ENCODE data around the gene SLC30A2. TPM values are rescaled to one million over a fixed set of nuclear protein-coding genes. Genes with fewer than 3 reads are reported as not detected.

Gene SLC30A2
- total and polyA plus RNA-seq, 2 of the 13 experiments (the other 11 are each of a cell fraction or from before 2014, with no cell fraction given), result not detected

DNA sequence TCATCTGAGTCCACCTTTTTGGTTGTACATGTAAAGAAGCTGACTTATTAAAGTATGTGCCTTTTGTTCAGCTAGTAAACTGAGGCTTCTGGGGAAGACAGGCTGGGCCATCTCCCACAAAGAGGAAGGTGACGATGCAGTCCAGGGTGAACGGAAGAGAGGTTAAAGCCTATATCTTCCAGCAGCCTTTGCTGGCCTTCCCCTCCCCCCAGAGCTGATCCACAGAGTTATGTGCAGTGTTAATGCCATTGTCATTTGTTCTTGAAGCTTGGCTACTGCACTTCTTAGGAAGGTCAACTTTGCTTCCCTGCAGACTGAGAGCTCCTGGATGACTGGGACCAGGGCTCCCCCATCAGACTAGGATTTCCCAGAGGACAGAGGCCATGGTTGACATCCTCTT is 2.2 kb downstream of the SLC30A2 start (continued):
- no peak for TF ChIP-seq FOXK2 (IDR thresholded peaks at IDR 0.05)
- no peak for TF ChIP-seq KAT8 (CRISPR knock-in tag; IDR thresholded peaks at IDR 0.05)

DNA sequence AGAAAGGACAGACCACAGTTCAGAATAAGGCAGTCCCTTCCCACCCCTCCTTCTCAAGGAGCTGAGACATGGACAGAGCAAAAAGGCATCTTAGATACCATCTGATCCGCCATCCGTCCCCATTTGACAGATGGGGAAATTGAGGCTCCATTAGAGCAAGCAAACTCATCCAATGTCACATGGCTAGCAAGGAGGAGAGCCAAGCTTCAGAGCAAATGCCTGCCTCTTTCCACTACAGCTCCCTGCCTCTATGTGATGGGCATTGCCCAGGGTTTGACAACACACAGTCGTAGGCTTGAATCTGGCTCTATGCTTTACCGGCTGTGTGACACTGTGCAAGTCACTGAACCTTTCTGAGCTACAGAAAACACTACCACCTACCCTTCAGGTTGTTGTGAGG is 3.9 kb downstream of the SLC30A2 start:
- Histone ChIP-seq H3K27me3 (ENCODE audit: control insufficient read depth in 1 of 2, insufficient read depth in 2 of 2, low read length in 2 of 2) (peaks cover 20 to 76% of the 10 kb centered on the region in 2 experiments), H3K4me1 (ENCODE audit: insufficient read depth, low read length) (peaks cover 10% of the 10 kb centered on the region; the same call in 1 of the 2 replicates), H2AFZ (ENCODE audit: low read length) (no peak overlapping the region), H3K9ac (ENCODE audit: insufficient read depth, low read depth, low read length) (no peak overlapping the region), H3K79me2 (ENCODE audit: insufficient read depth, low read length) (no peaks in the 10 kb centered on the region), H3K4me2 (ENCODE audit: low read depth, low read length) (no peak overlapping the region), H4K20me1 (ENCODE audit: insufficient read depth, low read length) (no peaks in the 10 kb centered on the region), H3K9me3 (ENCODE audit: low read length) (no peaks in the 10 kb centered on the region), H3K36me3 (replicated peaks in 1 of 2; ENCODE audit: control insufficient read depth in 1 of 2, insufficient read depth in 2 of 2, low read length in 2 of 2) (no peaks in the 10 kb centered on the region), H3K27ac (ENCODE audit: extremely low read length, insufficient read depth, low read length) (no peak overlapping the region), H3K4me3 (replicated peaks in 1 of 3; ENCODE audit: insufficient read depth in 1 of 3, low read depth in 2 of 3, low read length in 3 of 3) (no peak overlapping the region)
- BruUV-seq (replicated peaks), result no TSS peak
- CTCF ChIA-PET (ENCODE audit: low intra/inter-chr PET ratio, low total read pairs), result no interaction called here
- FAIRE-seq, result no peak
- ATAC-seq, result no peak
- 16% methylated on average over 3 of the region's 4 CpGs for WGBS (ENCODE audit: low lambda C conversion rate)
- DNase-seq (ENCODE audit: low spot score), result no peak
- POLR2A ChIA-PET, result no interaction called here
- intact Hi-C loops (cut with micrococcal nuclease; ENCODE audit: unreplicated experiment), result no loop called here
- in situ Hi-C loops (cut with HindIII; ENCODE audit: extremely low pct_ligation_motif_present, low pct_unique_long_range_greater_than_20kb), result no loop called here
- TF ChIP-seq CREBL2 (CRISPR knock-in tag; IDR thresholded peaks at IDR 0.05; ENCODE audit: borderline replicate concordance) (no peak), ARNT (IDR thresholded peaks at IDR 0.05) (no peak), RXRB (CRISPR knock-in tag; IDR thresholded peaks at IDR 0.05; ENCODE audit: borderline replicate concordance) (no peak), NFKB2 (CRISPR knock-in tag; IDR thresholded peaks at IDR 0.05; ENCODE audit: borderline replicate concordance) (no peak), ZNF703 (CRISPR knock-in tag; IDR thresholded peaks at IDR 0.05; ENCODE audit: borderline replicate concordance) (no peak), POLR2A (IDR thresholded peaks at IDR 0.05; ENCODE audit: insufficient read depth in 1 of 2, low read depth in 2 of 2, low read length in 2 of 2) (no peak), ZNF510 (CRISPR knock-in tag; IDR thresholded peaks at IDR 0.05; ENCODE audit: low read depth) (no peak), JDP2 (CRISPR knock-in tag; IDR thresholded peaks at IDR 0.05; ENCODE audit: borderline replicate concordance) (no peak), ZNF878 (CRISPR knock-in tag; IDR thresholded peaks at IDR 0.05) (no peak), ZFP36 (IDR thresholded peaks at IDR 0.05; ENCODE audit: borderline replicate concordance, low read depth, low read length, partially characterized antibody) (no peak)
- TF ChIP-seq, protein P1, sequence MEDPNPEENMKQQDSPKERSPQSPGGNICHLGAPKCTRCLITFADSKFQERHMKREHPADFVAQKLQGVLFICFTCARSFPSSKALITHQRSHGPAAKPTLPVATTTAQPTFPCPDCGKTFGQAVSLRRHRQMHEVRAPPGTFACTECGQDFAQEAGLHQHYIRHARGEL (CRISPR knock-in tag; IDR thresholded peaks at IDR 0.05), result no peak
- TF ChIP-seq, protein P2, sequence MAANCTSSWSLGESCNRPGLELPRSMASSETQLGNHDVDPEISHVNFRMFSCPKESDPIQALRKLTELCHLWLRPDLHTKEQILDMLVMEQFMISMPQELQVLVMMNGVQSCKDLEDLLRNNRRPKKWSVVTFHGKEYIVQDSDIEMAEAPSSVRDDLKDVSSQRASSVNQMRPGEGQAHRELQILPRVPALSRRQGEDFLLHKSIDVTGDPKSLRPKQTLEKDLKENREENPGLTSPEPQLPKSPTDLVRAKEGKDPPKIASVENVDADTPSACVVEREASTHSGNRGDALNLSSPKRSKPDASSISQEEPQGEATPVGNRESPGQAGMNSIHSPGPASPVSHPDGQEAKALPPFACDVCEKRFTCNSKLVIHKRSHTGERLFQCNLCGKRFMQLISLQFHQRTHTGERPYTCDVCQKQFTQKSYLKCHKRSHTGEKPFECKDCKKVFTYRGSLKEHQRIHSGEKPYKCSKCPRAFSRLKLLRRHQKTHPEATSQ (CRISPR knock-in tag; IDR thresholded peaks at IDR 0.05; ENCODE audit: borderline replicate concordance), result no peak
- TF ChIP-seq, protein P3, sequence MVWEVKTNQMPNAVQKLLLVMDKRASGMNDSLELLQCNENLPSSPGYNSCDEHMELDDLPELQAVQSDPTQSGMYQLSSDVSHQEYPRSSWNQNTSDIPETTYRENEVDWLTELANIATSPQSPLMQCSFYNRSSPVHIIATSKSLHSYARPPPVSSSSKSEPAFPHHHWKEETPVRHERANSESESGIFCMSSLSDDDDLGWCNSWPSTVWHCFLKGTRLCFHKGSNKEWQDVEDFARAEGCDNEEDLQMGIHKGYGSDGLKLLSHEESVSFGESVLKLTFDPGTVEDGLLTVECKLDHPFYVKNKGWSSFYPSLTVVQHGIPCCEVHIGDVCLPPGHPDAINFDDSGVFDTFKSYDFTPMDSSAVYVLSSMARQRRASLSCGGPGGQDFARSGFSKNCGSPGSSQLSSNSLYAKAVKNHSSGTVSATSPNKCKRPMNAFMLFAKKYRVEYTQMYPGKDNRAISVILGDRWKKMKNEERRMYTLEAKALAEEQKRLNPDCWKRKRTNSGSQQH (CRISPR knock-in tag; IDR thresholded peaks at IDR 0.05; ENCODE audit: low read depth), result no peak
- TF ChIP-seq, protein P4, sequence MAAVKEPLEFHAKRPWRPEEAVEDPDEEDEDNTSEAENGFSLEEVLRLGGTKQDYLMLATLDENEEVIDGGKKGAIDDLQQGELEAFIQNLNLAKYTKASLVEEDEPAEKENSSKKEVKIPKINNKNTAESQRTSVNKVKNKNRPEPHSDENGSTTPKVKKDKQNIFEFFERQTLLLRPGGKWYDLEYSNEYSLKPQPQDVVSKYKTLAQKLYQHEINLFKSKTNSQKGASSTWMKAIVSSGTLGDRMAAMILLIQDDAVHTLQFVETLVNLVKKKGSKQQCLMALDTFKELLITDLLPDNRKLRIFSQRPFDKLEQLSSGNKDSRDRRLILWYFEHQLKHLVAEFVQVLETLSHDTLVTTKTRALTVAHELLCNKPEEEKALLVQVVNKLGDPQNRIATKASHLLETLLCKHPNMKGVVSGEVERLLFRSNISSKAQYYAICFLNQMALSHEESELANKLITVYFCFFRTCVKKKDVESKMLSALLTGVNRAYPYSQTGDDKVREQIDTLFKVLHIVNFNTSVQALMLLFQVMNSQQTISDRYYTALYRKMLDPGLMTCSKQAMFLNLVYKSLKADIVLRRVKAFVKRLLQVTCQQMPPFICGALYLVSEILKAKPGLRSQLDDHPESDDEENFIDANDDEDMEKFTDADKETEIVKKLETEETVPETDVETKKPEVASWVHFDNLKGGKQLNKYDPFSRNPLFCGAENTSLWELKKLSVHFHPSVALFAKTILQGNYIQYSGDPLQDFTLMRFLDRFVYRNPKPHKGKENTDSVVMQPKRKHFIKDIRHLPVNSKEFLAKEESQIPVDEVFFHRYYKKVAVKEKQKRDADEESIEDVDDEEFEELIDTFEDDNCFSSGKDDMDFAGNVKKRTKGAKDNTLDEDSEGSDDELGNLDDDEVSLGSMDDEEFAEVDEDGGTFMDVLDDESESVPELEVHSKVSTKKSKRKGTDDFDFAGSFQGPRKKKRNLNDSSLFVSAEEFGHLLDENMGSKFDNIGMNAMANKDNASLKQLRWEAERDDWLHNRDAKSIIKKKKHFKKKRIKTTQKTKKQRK (IDR thresholded peaks at IDR 0.05; ENCODE audit: low read length), result no peak
